IPS-18c (cell line): ENCODE results near the gene HEG1.

Experiments
- H3K4me3 ChIP-seq: 2 replicates; pipeline ENCODE4 v1.7.0; 2013; ENCODE audit warnings: low read depth, mild to moderate bottlenecking, low read length, moderate library complexity; ENCODE audit not compliant: insufficient read depth
- H3K9me3 ChIP-seq: one replicate; pipeline ENCODE4 v1.6.1; 2013; ENCODE audit warnings: mild to moderate bottlenecking, low read length, moderate library complexity; ENCODE audit not compliant: control insufficient read depth, insufficient read depth

HEG1 gene

DNA sequence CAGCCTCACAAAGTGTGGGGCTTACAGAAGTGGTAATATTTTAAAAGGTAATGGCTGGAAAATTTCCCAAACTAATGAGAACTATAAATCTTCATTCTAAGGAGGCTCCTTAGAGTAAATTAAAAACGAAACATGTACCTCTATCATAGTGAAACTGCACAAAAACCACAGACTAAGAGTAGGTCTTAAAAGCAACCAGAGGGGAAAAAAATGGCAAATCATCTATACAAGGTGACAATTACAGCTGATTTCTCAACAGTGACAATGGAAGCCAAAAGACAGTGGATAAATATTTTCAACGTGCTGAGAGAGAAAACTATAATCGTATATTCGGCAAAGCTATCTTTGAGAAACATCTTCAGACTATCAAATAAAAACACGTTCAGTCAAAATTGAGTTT lies 20.6 kb downstream of the HEG1 start:
- H3K4me3 ChIP-seq = no peak overlapping the region
- no peaks in the 10 kb centered on the region for H3K9me3 ChIP-seq

- H3K4me3 ChIP-seq = no peak overlapping the region
- no peaks in the 10 kb centered on the region for H3K9me3 ChIP-seq
These were observed 22.2 kb downstream of the HEG1 start for GRCh38 chr3:125033616-125034015.

DNA sequence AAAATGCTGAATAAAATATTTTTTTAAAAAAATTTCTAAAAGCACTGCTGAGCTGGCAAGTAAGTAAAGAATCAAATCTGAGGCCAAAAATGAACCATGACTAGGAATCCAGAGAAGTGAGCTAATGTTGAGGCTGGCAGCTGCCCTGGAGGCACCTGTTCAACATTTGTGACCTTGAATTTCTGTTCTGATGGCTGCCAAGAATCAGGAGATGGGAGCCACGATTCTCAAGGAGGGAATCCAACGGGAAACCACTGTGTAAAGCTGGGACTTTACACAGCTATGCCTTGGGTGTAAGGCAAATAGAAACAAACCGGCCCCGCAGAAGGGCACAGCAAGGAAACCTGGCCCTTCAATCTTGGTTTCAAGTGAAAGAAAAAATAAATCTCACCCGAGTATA lies 22.7 kb downstream of the HEG1 start:
- H3K9me3 ChIP-seq = no peaks in the 10 kb centered on the region
- H3K4me3 ChIP-seq = no peak overlapping the region

DNA sequence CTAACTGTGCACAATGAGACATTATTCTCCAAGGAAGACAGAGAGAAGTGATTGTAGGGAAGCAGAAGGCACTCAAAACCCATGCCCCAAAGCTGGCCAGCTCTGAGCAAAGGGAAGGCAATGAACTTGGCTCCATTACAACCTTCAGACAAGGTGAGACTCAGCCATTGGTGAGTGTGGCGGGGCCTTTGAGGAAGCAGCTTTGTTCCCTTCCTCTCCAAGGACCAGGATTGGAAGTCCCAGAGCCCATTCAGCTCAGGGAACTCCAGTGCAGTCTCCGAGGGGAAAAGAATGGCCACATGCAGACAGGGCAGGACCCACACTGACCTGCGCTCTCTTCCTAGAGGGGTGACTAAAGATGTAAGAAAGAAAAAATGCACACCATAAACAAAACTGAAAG lies 23.1 kb downstream of the HEG1 start:
- Histone ChIP-seq H3K4me3 (no peak overlapping the region), H3K9me3 (no peaks in the 10 kb centered on the region)

GRCh38 chr3:125032100-125032643 lies 23.6 kb downstream of the HEG1 start:
- Histone ChIP-seq H3K4me3 (no peak overlapping the region), H3K9me3 (no peaks in the 10 kb centered on the region)

DNA sequence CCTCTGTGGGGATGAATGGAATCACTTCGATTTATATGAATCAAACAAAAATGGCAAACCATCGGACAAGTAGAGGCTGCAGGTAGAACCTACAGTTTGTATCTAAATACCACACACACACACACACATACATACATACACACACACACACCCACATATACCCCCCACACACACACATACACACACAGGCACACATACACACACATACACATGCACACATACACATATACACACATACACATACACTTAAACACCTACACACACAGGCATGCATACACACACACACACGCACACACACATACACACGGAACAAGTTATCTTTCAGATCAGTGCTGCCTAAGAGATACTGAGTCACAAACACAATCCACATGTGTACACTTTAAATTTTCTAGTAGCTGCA lies 24.3 kb downstream of the HEG1 start:
- Histone ChIP-seq H3K9me3 (no peaks in the 10 kb centered on the region), H3K4me3 (no peak overlapping the region)

DNA sequence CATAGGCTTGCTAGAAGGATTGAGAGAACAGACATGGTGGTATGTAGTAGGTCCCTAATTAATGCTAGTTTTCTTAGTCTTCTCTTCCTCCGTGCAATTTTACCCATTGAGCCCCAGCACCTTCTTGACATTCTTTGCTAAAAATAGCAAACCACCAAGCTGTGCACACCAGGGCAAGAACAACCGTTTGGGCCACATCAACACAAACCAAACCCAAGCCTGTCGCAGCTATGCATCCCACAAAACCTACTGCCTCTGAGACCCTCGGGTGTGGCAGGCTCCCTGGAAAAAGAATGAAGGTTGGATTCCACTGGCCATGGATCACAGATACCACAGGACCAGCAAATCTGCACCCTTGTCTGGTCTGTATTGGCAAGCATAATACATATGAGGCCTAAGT lies 27.1 kb downstream of the HEG1 start:
- H3K9me3 ChIP-seq = no peaks in the 10 kb centered on the region
- no peak overlapping the region for H3K4me3 ChIP-seq

DNA sequence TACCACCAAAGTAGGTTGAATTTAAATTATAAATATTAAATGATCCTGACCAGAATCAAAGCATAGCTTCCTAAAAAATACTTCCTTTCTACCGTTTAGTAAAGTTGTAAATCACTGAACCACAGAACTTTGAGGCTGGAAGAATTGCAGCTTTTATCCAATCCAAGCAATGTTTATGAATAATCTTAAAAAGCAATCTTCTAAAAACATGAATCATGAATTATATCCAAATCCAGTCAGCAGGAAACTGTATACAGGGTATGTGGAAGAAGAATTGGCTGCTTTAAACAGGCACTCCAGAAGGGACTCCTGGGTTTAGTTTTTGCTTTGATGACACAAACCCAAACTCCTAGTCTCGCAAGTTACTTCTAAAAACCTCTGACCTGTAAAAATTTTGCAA lies 30.2 kb downstream of the HEG1 start:
- H3K4me3 ChIP-seq = no peak overlapping the region
- no peaks in the 10 kb centered on the region for H3K9me3 ChIP-seq

GRCh38 chr3:125024817-125025216 lies 31.0 kb downstream of the HEG1 start:
- no peak overlapping the region for H3K4me3 ChIP-seq
- H3K9me3 ChIP-seq = no peaks in the 10 kb centered on the region

DNA sequence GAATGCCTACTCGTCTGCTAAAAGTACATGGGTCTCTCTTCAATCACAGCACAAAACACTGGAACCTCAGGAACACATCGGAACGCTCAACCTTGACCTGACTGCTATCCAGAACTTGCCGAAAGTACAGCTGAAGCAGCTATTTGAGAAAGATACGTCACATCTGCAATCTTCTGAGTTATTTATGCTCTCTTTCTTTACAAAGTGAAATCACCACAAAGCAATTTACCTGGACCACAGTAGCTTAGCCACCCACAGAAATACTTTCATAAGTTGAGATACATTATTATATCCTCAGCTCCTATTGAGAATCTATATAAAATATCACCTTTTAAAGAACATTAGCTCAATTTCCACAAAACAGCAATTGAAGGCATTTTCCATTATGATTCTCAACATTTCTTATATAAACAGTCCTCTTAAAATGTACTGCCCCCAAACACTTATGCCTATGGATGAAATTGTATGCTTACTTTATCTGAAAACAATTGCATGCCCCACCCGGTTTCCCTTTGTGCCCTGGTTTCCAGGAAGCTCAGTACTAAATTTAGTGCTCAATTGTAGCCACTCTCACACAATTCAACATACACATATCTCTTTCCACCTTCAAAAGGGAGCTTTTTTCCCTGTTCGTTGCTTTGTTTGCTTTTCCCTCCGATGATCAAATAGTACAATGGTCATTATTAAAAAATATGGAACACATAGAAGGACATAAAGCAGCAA lies 31.8 kb downstream of the HEG1 start:
- Histone ChIP-seq H3K9me3 (no peaks in the 10 kb centered on the region), H3K4me3 (no peak overlapping the region)

- no peak overlapping the region for H3K4me3 ChIP-seq
- no peaks in the 10 kb centered on the region for H3K9me3 ChIP-seq
These were observed 33.6 kb downstream of the HEG1 start for GRCh38 chr3:125022206-125022605.

- Histone ChIP-seq H3K4me3 (no peak overlapping the region), H3K9me3 (no peaks in the 10 kb centered on the region)
These were observed 36.5 kb downstream of the HEG1 start for GRCh38 chr3:125019271-125019670.

DNA sequence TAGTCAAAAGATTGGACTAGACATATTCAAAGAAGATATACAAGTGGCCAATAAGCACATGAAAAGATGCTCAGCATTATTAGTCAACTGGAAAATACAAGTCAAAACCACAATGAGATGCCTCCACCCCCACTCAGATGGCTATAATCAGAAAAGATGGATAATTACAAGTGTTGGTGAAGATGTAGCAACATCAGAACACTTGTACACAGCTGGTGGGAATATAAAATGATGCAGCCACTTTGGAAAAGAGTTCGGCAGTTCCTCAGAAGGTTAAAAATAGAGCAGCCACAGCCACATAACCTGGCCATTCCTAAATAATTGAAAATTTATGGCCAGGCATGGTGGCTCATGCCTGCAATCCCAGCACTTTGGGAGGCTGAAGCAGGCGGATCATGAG lies 38.4 kb downstream of the HEG1 start:
- Histone ChIP-seq H3K4me3 (no peak overlapping the region), H3K9me3 (no peaks in the 10 kb centered on the region)

DNA sequence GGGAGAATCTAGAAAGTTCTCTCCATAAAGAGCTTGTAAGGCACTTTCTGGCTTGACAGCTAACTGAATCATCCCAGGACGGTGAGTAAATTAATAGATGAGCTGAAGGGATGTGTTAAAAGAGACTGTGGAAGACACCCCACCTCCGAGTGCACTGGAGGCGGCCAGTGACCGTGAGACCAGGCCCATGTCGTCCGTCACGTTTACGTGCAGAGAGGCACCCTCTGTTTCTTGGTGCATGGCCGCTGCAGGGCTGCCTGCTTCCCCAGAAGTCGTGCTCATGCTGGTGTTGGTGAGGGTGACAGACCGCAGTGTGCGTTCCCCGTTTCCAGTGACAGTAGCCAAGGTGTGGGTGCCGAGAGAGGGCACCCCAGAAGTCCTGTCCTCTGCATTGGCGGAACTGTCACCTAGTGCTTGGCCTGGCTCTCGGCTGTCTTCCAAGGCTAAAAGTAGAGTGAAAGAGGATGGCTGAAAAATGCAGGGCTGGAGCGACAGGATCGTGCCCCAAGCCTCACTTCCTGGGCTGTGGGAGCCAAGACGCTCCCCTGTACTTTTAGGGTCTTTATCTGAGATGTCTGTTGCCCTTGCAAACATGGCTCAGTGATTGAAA lies 41.1 kb downstream of the HEG1 start:
- H3K4me3 ChIP-seq = no peak overlapping the region
- H3K9me3 ChIP-seq = no peaks in the 10 kb centered on the region

DNA sequence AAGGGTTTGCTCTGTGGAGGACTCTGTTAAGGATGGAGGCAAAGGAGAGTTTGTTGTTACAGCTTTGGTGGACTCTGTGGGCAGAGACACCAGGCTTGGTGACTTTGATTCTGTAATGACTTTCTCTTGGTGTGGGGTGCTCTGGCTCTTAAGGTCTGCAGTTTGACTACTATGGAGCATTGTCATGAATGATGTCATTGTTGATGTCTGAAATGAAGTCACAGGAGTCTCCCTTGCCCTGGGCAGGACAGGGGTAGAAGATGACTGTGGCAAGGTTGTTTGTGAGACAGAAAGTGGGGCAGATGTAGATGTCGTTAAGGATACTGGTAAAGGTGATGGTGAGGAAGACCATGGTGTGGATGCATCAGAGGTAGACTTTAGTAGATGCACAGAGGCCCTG lies 42.7 kb downstream of the HEG1 start:
- H3K9me3 ChIP-seq = no peaks in the 10 kb centered on the region
- H3K4me3 ChIP-seq = no peak overlapping the region

DNA sequence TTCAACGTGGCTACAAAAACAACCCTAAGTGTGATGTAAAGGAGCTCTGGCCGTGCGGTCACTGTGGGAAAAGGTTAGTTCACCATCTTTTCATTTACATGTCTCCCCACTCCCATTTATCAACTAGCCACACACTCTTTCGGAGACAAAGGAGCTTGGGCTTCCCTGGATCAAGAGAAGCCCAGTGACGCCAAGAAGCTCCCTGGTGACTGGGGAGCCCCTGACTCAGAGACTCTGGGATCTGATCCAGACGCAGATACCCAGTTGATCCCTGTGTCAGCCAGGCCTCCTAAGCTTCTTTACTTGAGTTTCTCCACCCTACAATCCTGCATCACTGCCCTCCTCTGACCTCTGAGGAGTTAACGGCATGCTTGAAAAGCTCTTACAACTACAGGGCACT lies 43.9 kb downstream of the HEG1 start:
- H3K4me3 ChIP-seq = no peak overlapping the region
- H3K9me3 ChIP-seq = no peaks in the 10 kb centered on the region

GRCh38 chr3:125010393-125010792 lies 45.4 kb downstream of the HEG1 start:
- Histone ChIP-seq H3K4me3 (no peak overlapping the region), H3K9me3 (no peaks in the 10 kb centered on the region)

DNA sequence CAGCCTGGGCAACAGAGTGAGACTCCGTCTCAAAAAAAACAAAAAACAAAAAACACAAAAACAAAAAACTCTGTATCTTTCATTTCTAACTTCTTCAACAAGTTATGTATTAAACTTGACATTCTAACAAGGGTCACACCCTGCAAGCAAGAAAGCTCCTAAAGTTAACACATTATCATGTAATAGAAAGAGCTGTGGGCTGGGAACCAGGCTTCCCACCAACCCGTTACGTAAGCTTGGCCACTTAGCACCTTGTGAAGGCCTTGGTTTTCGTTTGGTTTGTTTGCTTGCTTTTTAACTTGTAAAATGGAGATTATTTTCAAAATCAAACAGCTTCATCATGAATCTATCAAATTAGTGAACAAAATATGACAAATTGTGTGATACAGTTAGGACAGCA lies 47.0 kb downstream of the HEG1 start:
- H3K9me3 ChIP-seq = no peaks in the 10 kb centered on the region
- no peak overlapping the region for H3K4me3 ChIP-seq

DNA sequence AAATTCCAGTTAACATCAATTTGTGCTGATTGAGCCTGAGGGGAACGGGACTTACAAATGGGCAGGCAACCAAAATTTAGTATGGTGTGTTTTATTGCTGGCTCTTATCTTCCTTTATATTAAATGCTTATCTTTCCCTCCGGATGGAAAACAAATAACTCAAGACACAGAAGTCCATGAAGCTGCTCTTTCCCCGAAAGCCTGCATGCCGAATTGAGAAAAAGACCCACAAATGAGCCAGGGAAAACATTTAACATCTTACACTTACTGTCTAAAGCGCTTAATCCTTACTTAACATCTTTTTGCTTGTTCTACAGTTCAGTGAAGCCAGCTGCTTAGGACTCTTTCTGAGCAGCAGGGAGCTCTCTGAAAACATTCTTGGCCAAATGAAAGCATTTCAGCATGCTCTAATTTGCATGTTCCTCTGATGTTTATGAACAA lies 49.5 kb downstream of the HEG1 start:
- no peaks in the 10 kb centered on the region for H3K9me3 ChIP-seq
- no peak overlapping the region for H3K4me3 ChIP-seq
